Gastrocnemius medialis (tissue), 4 donors: ENCODE data around the gene SFMBT2.

Source experiments
- POLR2A ChIP-seq, 2 donors: fragments of 450-650 bp; IDR thresholded peaks; one replicate each; pipeline ENCODE4 v1.6.1; 2017; ENCODE audit warnings: antibody characterized with exemption in 2 of 2, mild to moderate bottlenecking in 2 of 2, moderate library complexity in 2 of 2
- TF ChIP-seq, protein P1 (sequence below), 5 experiments: fragments of 450-650 bp in 3 of 5; fragments of 200-600 bp in 2 of 5; sonication (generic) in 2 of 5; IDR thresholded peaks in 4 of 5; conservative IDR thresholded peaks in 1 of 5; 1 replicate in 4 of 5; 2 replicates in 1 of 5; pipeline ENCODE4 v1.5.1; 2016 to 2019; ENCODE audit warnings: antibody characterized with exemption in 5 of 5, mild to moderate bottlenecking in 3 of 5, moderate library complexity in 3 of 5

DNA sequence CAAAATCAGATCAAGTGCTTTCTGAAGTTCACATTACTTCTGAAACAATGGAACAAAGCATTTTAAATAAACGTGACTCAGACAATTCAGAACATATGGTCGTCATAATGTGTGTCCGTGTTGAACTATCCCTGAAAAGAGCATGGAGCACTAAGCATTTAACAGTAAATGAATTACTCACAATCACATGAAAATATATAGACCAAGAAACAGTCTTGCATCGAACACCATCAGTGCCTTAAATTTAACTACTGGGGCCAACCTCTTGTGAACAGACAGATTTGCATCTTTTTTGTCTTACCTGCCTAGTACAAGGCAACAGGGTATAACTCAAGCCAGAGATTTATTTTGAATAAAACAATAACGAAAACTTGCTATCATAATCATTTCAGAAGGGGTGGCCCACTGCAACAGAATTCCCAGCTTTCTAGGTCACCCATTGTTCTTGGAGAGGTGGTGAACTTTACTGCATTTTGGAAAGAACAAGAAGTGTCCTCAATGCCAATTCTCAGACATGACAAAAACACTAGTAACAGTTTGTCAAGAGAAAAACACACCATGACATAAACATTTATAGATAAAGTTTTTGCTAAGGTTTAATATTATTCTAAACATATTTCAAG, 293.5 kb downstream of the SFMBT2 start:
- TF ChIP-seq, protein P1, sequence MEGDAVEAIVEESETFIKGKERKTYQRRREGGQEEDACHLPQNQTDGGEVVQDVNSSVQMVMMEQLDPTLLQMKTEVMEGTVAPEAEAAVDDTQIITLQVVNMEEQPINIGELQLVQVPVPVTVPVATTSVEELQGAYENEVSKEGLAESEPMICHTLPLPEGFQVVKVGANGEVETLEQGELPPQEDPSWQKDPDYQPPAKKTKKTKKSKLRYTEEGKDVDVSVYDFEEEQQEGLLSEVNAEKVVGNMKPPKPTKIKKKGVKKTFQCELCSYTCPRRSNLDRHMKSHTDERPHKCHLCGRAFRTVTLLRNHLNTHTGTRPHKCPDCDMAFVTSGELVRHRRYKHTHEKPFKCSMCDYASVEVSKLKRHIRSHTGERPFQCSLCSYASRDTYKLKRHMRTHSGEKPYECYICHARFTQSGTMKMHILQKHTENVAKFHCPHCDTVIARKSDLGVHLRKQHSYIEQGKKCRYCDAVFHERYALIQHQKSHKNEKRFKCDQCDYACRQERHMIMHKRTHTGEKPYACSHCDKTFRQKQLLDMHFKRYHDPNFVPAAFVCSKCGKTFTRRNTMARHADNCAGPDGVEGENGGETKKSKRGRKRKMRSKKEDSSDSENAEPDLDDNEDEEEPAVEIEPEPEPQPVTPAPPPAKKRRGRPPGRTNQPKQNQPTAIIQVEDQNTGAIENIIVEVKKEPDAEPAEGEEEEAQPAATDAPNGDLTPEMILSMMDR (IDR thresholded peaks at IDR 0.05 in 4 of 5, conservative IDR thresholded peaks at IDR 0.05 in 1 of 5): no peak
- no peak for TF ChIP-seq POLR2A (IDR thresholded peaks at IDR 0.05)
